NT2/D1 (cell line): ENCODE measurements around the gene ARGFX.

Experiments
- DNase-seq: peaks from one replicate; pipeline ENCODE4 v3.0.0-alpha.2; 2011; ENCODE audit warnings: low read depth, low spot score
- H3K27me3 ChIP-seq: 2 replicates; pipeline ENCODE4 v1.6.0; 2011; ENCODE audit warnings: mild to moderate bottlenecking; ENCODE audit not compliant: insufficient read length, insufficient read depth
- H3K36me3 ChIP-seq: 2 replicates; pipeline ENCODE4 v1.6.1; 2011; ENCODE audit warnings: mild to moderate bottlenecking, low read length, mixed read lengths; ENCODE audit not compliant: insufficient read depth, insufficient read length
- H3K4me1 ChIP-seq: 2 replicates; pipeline ENCODE4 v1.5.1; 2011; ENCODE audit not compliant: insufficient read depth, insufficient read length
- H3K4me3 ChIP-seq: 2 replicates; pipeline ENCODE4 v1.5.1; 2011; ENCODE audit warnings: low read depth; ENCODE audit not compliant: insufficient read length
- H3K9ac ChIP-seq: 2 replicates; pipeline ENCODE4 v1.6.0; 2011; ENCODE audit warnings: low read depth; ENCODE audit not compliant: insufficient read length
- H3K9me3 ChIP-seq: 2 replicates; pipeline ENCODE4 v1.5.1; 2011; ENCODE audit warnings: mild to moderate bottlenecking, low read length; ENCODE audit not compliant: insufficient read depth
- SUZ12 ChIP-seq: IDR thresholded peaks from 2 replicates; pipeline ENCODE4 v1.6.1; 2011; ENCODE audit not compliant: insufficient read length, insufficient read depth; ENCODE audit errors: extremely low read depth
- YY1 ChIP-seq: IDR thresholded peaks from 2 replicates; pipeline ENCODE4 v1.6.1; 2011; ENCODE audit not compliant: insufficient read length, insufficient read depth
- ZNF274 ChIP-seq: IDR thresholded peaks from 2 replicates; pipeline ENCODE4 v1.6.1; 2011; ENCODE audit warnings: mild to moderate bottlenecking, low read depth, low read length

ARGFX gene

GRCh38 chr3:121545574-121546455 lies 21.9 kb upstream of the ARGFX start, which contains the start of gene POLQ:
TSS of gene POLQ (minus strand) at chr3:121545988. CDS start at chr3:121545877, 111 bp downstream.
- Histone ChIP-seq H3K9me3 (no peaks in the 10 kb centered on the region), H3K4me3 (peak within 1 kb of the TSS; percentile 87), H3K27me3 (no peaks in the 10 kb centered on the region), H3K9ac (peak within 1 kb of the TSS; percentile 89), H3K4me1 (no peaks in the 10 kb centered on the region), H3K36me3 (peaks cover 32% of the 10 kb centered on the region)
- peak; percentile 89 for DNase-seq
- TF ChIP-seq YY1 (no peak), SUZ12 (no peak), ZNF274 (no peak)

DNA sequence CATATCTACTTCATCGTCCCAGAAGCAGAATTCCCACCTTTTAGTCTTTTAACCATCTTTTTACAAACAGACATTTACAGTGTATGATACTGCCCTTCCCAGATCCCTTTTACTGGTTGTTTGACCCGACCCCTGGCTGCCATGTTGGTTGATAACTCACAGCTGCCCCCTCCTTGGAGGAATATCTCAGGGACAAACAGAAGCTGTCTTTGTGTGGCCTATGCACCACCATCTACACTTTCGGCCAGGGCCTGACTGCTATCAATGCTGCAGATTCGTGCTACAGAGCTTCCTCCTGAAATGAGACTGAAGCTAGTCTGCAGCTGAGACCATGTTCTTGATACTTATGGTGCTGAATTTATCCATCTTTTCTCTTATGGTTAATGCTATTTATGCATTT lies 15.4 kb upstream of the ARGFX start:
- no peaks in the 10 kb centered on the region for H3K4me1 ChIP-seq
- no peaks in the 10 kb centered on the region for H3K9me3 ChIP-seq
- no peak for DNase-seq
- no peaks in the 10 kb centered on the region for H3K36me3 ChIP-seq
- TF ChIP-seq ZNF274 (no peak), SUZ12 (no peak), YY1 (no peak)
- no peak overlapping the region for H3K4me3 ChIP-seq
- H3K27me3 ChIP-seq = no peaks in the 10 kb centered on the region
- H3K9ac ChIP-seq = no peak overlapping the region

DNA sequence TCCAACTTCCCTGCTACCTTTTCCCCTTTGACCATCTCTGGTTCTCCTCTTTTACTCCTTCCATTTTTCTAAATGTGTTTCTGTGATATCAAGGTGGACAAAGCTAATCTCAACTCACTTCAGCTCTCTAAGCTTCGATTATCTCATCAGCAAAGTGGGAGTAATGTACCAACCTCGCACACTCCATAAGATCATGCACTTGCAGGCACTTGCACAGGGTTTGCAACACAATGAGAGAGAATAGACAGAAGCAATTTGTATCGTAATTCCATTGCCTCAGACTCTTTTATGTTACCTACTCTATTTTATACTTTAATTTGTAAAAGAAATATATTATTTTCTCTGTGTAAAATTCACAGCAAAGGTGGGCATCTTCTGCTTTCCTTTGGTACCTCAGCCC lies 15.0 kb upstream of the ARGFX start:
- Histone ChIP-seq H3K9me3 (no peaks in the 10 kb centered on the region), H3K4me3 (no peak overlapping the region), H3K9ac (no peak overlapping the region), H3K27me3 (no peaks in the 10 kb centered on the region), H3K4me1 (no peaks in the 10 kb centered on the region), H3K36me3 (no peaks in the 10 kb centered on the region)
- no peak for DNase-seq
- TF ChIP-seq SUZ12 (no peak), YY1 (no peak), ZNF274 (no peak)

DNA sequence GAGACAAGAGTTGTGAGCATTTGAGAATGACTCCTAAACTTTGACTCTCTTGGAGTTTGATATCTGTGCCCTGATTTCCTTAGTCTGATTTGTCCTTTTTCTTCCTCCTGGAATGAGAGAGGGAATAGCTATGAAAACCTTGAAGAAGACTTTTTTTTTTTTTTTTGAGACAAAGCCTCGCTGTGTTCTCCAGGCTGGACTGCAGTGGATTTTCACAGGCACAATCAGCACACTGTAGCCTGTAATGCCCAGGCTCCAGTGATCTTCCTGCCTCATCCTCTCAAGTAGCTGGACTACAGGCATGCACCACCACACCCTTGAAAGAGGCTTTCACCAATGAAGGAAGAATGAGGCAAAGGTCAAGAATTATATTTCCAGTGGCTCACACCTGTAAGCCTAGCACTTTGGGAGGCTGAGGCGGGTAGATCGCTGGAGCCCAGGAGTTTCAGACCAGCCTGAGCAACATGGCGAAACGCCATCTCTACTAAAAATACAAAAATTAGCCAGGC lies 10.3 kb upstream of the ARGFX start:
- no peak overlapping the region for H3K4me3 ChIP-seq
- H3K9me3 ChIP-seq = no peaks in the 10 kb centered on the region
- peaks cover 3% of the 10 kb centered on the region for H3K4me1 ChIP-seq
- no peaks in the 10 kb centered on the region for H3K36me3 ChIP-seq
- no peak overlapping the region for H3K9ac ChIP-seq
- TF ChIP-seq YY1 = no peak
- no peak for TF ChIP-seq SUZ12
- no peak for TF ChIP-seq ZNF274
- H3K27me3 ChIP-seq = no peaks in the 10 kb centered on the region
- no peak for DNase-seq

GRCh38 chr3:121562148-121562547 lies 5.6 kb upstream of the ARGFX start:
- Histone ChIP-seq H3K9ac (no peak overlapping the region), H3K9me3 (no peaks in the 10 kb centered on the region), H3K4me1 (peaks cover 3% of the 10 kb centered on the region), H3K4me3 (no peak overlapping the region), H3K27me3 (no peaks in the 10 kb centered on the region), H3K36me3 (no peaks in the 10 kb centered on the region)
- no peak for TF ChIP-seq YY1
- no peak for TF ChIP-seq ZNF274
- no peak for TF ChIP-seq SUZ12
- no peak for DNase-seq

DNA sequence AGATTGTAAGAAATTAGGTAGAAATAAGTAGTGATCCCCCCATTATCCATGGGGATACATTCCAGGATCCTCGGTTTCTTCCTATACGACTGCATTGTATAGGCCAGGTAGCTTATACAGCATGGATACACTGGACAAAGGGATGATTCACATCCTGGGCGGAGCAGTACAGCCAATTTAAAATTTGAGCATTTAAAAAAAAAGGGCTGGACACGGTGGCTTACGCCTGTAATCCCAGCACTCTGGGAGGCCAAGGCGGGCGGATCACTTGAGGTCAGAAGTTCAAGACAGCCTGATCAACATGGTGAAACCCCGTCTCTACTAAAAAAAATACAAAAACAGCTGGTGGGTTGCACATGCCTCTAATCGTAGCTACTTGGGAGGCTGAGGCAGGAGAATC lies 976 bp upstream of the ARGFX start:
- Histone ChIP-seq H3K36me3 (no peaks in the 10 kb centered on the region), H3K4me3 (no peak overlapping the region), H3K9me3 (no peaks in the 10 kb centered on the region), H3K9ac (no peak overlapping the region), H3K27me3 (no peaks in the 10 kb centered on the region), H3K4me1 (peaks cover 3% of the 10 kb centered on the region)
- no peak for DNase-seq
- TF ChIP-seq SUZ12 = no peak
- TF ChIP-seq ZNF274 = no peak
- TF ChIP-seq YY1 = no peak

- no peak for DNase-seq
- Histone ChIP-seq H3K27me3 (no peaks in the 10 kb centered on the region), H3K4me3 (no peak overlapping the region), H3K9me3 (no peaks in the 10 kb centered on the region), H3K36me3 (no peaks in the 10 kb centered on the region), H3K4me1 (no peaks in the 10 kb centered on the region), H3K9ac (no peak overlapping the region)
- no peak for TF ChIP-seq ZNF274
- no peak for TF ChIP-seq YY1
- no peak for TF ChIP-seq SUZ12
Observed at GRCh38 chr3:121574449-121574848, 6.7 kb downstream of the ARGFX start.

- TF ChIP-seq YY1 (no peak), ZNF274 (no peak), SUZ12 (no peak)
- Histone ChIP-seq H3K9me3 (no peaks in the 10 kb centered on the region), H3K36me3 (no peaks in the 10 kb centered on the region), H3K4me1 (no peaks in the 10 kb centered on the region), H3K9ac (no peak overlapping the region), H3K27me3 (no peaks in the 10 kb centered on the region), H3K4me3 (no peak overlapping the region)
- DNase-seq = no peak
Observed at GRCh38 chr3:121581691-121582090, 13.9 kb downstream of the ARGFX start.
